Ovary (tissue), 9 donors: ENCODE results near the gene ZC3HAV1. TPM values are rescaled to one million over a fixed set of nuclear protein-coding genes. Genes with fewer than 3 reads are reported as not detected.

Experiments
- DNase-seq, 5 donors: peaks; one replicate each; pipeline ENCODE4 v3.0.0-alpha.2; 2019 to 2020
- H3K27ac ChIP-seq, 2 donors: fragments of 200-600 bp; one replicate each; pipeline versions ENCODE4 v1.5.1 to v1.8.0; 2019 to 2022
- H3K27me3 ChIP-seq: fragments of 200-600 bp; one replicate; pipeline ENCODE4 v1.8.0; 2022
- H3K36me3 ChIP-seq: fragments of 200-600 bp; sonication (generic); one replicate; pipeline ENCODE4 v1.5.1; 2019
- H3K4me1 ChIP-seq: one replicate; pipeline ENCODE4 v1.8.1; 2013; ENCODE audit warnings: mild to moderate bottlenecking, moderate library complexity; ENCODE audit not compliant: insufficient read depth
- H3K4me3 ChIP-seq: fragments of 200-600 bp; sonication (generic); one replicate; pipeline ENCODE4 v1.5.1; 2017
- H3K9me3 ChIP-seq, 2 donors: fragments of 200-600 bp in 1 of 2; sonication (generic) in 1 of 2; one replicate each; pipeline versions ENCODE4 v1.5.1 to v1.8.1; 2013 to 2019; ENCODE audit warnings: mild to moderate bottlenecking in 1 of 2, moderate library complexity in 1 of 2
- CTCF ChIP-seq, 3 donors: fragments of 450-650 bp in 2 of 3; fragments of 200-600 bp in 1 of 3; IDR thresholded peaks; one replicate each; pipeline versions ENCODE4 v1.5.1 to v1.8.0; 2016 to 2022; ENCODE audit warnings: antibody characterized with exemption in 3 of 3, mild to moderate bottlenecking in 1 of 3
- EP300 ChIP-seq: sonication (generic); formaldehyde crosslinking; IDR thresholded peaks from one replicate; pipeline ENCODE4 v1.6.1; 2017; ENCODE audit warnings: antibody characterized with exemption
- POLR2A ChIP-seq: fragments of 450-650 bp; IDR thresholded peaks from one replicate; pipeline ENCODE4 v1.6.1; 2017; ENCODE audit warnings: antibody characterized with exemption, mild to moderate bottlenecking, moderate library complexity
- WGBS, 3 donors: extraction: QIAGEN DNeasy Blood & Tissue Kit in 1 of 3; methylation state at CpG; one replicate each; pipeline versions ENCODE4 v1.1.5 to v1.1.7; 2013 to 2017; 5-methylcytosine and 5-hydroxymethylcytosine counted together
- intact Hi-C, 4 donors: fragments of 100-400 bp; cut with DNase I; formaldehyde crosslinking; loops; one replicate each; pipeline versions ENCODE4 v1.11.0 to v1.15.1; 2022 to 2023
- polyA plus RNA-seq, 2 donors: library from polyadenylated mRNA; stranded (reverse); fragments of 200-250 nt in 1 of 2; fragments of 350-450 nt in 1 of 2; fragmentation: Illumina TruSeq in 1 of 2; extraction: RNeasy Lipid Tissue Mini Kit (QIAGEN cat#74804) in 1 of 2; gene quantifications; one replicate each; pipeline ENCODE4 v1.2.3, GENCODE V29; 2013 to 2014
- total RNA-seq, 7 donors: library from RNA; depleted of rRNA in 2 of 7; stranded (reverse); fragments of >200 nt in 2 of 7; fragmentation: NEBNext Ultra II Directional in 3 of 7; extraction: Animal tissue kit (Norgen Biotek cat#: 25700) in 3 of 7; gene quantifications; one replicate each; pipeline versions ENCODE4 v1.1.0 to v1.2.4, GENCODE V29; 2016 to 2023
- donor health status: DM: no; HTN: no; CAD: no; lungs with moderate emphysema.
- donor health status: DM: no; HTN: no; CAD: no.
- donor health status: Bipolar disorder and iron deficiency.
- donor health status: DM: yes; HTN: yes; CAD: no.
- donor health status: DM: no; HTN: no; CAD: no.
- donor health status: DM: yes; HTN: yes; CAD: no.

Gene ZC3HAV1
- total and polyA plus RNA-seq, 9 donors, result 8.5 to 47.6 (median 25.0) TPM

GRCh38 chr7:139054101-139054500, 55.4 kb downstream of the ZC3HAV1 start:
- Histone ChIP-seq H3K4me1 (no peaks in the 10 kb centered on the region), H3K27me3 (no peaks in the 10 kb centered on the region), H3K36me3 (no peaks in the 10 kb centered on the region), H3K27ac (no peak overlapping the region), H3K4me3 (no peak overlapping the region), H3K9me3 (no peaks in the 10 kb centered on the region)
- no peak for TF ChIP-seq EP300
- 75 to 89% (median 84%) methylated on average over 2 of the region's 2 CpGs for WGBS, 3 donors
- intact Hi-C loops, result no loop called here
- no peak for DNase-seq

- no peak overlapping the region for H3K4me3 ChIP-seq
- DNase-seq, result no peak
Observed at GRCh38 chr7:139051655-139052054, 57.9 kb downstream of the ZC3HAV1 start.

GRCh38 chr7:139049936-139050335, 59.6 kb downstream of the ZC3HAV1 start:
- TF ChIP-seq CTCF (IDR thresholded peaks at IDR 0.05) (no peak), POLR2A (no peak), EP300 (no peak)
- intact Hi-C loops, result no loop called here

More at GRCh38 chr7:139051655-139052054, 57.9 kb downstream of the ZC3HAV1 start:
- no peak for TF ChIP-seq POLR2A
- no peak for TF ChIP-seq CTCF (IDR thresholded peaks at IDR 0.05)
- TF ChIP-seq EP300, result no peak
- H3K27ac ChIP-seq, result no peak overlapping the region
- intact Hi-C loops, result no loop called here
- H3K9me3 ChIP-seq, result no peaks in the 10 kb centered on the region
- H3K4me1 ChIP-seq, result no peaks in the 10 kb centered on the region
- H3K36me3 ChIP-seq, result no peaks in the 10 kb centered on the region
- H3K27me3 ChIP-seq, result no peaks in the 10 kb centered on the region

GRCh38 chr7:139049111-139049510, 60.4 kb downstream of the ZC3HAV1 start:
- WGBS, 3 donors, result 75 to 92% (median 80%) methylated on average over 7 of the region's 7 CpGs
- intact Hi-C loops, result no loop called here
- Histone ChIP-seq H3K27ac (no peak overlapping the region), H3K9me3 (no peaks in the 10 kb centered on the region), H3K4me3 (no peak overlapping the region), H3K36me3 (no peaks in the 10 kb centered on the region), H3K27me3 (no peaks in the 10 kb centered on the region), H3K4me1 (no peaks in the 10 kb centered on the region)
- DNase-seq, result no peak
- TF ChIP-seq CTCF (IDR thresholded peaks at IDR 0.05), result no peak
- no peak for TF ChIP-seq POLR2A
- TF ChIP-seq EP300, result no peak

More at GRCh38 chr7:139049936-139050335, 59.6 kb downstream of the ZC3HAV1 start:
- 42 to 74% (median 56%) methylated on average over 1 of the region's 1 CpG for WGBS, 3 donors
- no peak overlapping the region for H3K27ac ChIP-seq
- no peaks in the 10 kb centered on the region for H3K4me1 ChIP-seq
- H3K36me3 ChIP-seq, result no peaks in the 10 kb centered on the region
- no peak overlapping the region for H3K4me3 ChIP-seq
- H3K27me3 ChIP-seq, result no peaks in the 10 kb centered on the region
- DNase-seq, result no peak
- no peaks in the 10 kb centered on the region for H3K9me3 ChIP-seq

- Histone ChIP-seq H3K9me3 (no peaks in the 10 kb centered on the region), H3K27me3 (no peaks in the 10 kb centered on the region), H3K4me1 (no peaks in the 10 kb centered on the region), H3K27ac (no peak overlapping the region), H3K4me3 (no peak overlapping the region), H3K36me3 (no peaks in the 10 kb centered on the region)
- no peak for DNase-seq
- 64 to 72% (median 70%) methylated on average over 3 of the region's 3 CpGs for WGBS, 3 donors
- intact Hi-C loops, result no loop called here
- TF ChIP-seq CTCF (IDR thresholded peaks at IDR 0.05) (no peak), POLR2A (no peak), EP300 (no peak)
Observed at GRCh38 chr7:139047970-139048369, 61.5 kb downstream of the ZC3HAV1 start.
